ENCODE measurements around the gene NEK10. TPM values are rescaled to one million over a fixed set of nuclear protein-coding genes. Genes with fewer than 3 reads are reported as not detected.

Gene NEK10
- total RNA-seq, 1 experiment from 2014 or later = 0.66 TPM

DNA sequence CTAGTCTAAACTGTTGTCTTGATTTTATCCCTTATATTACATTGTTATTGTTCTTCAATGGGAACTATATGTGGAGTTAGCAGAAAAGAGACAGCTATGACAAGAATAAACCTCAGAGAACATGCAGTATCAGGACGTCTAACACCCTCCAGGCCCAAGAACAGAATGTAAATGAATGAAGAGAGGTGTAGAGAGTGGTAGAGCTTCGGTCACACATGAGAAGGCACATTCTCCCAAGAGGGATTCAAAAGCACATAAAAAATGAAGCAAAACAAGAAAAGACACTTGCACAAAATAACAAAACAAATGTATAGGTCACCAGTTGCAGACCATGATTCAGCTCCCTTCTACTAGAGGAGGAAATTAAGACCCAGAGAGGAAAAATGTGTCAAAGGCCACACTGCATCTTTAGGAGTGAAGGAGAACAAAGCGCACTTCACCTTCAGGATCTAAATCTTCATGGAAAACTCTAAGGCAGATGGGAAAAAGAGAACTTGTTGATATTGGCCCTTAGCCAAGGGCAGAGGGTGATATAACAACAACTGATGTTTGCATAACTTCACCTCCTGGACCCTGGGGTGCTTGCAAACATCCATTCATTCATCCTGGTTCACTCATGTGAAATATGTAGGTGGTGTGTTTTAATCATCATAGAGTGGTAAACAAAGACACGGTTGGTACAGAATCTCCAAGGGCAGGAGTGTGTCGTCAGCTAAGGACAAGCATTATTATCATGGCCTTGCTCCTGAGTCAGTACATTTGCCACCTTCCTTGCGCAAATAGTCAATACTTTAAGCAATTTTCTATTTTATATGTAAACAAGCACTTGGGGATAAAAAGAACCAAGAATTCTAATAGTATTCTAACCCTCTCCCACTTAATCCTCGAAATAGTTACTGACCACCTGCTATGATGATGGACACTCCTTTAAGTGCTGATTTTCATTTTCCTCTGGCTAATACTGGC, 8.8 kb downstream of the NEK10 start:
- Mint-ChIP-seq H3K27ac (no peak overlapping the region), H3K36me3 (ENCODE audit: insufficient read depth in 1 of 3, low read depth in 3 of 3) (peaks cover 0 to 2% (median 0%) of the 10 kb centered on the region in 3 experiments; a peak in 1 of 7 replicates), H3K4me1 (peaks cover 11 to 14% of the 10 kb centered on the region in 2 experiments), H3K9me3 (no peaks in the 10 kb centered on the region), H3K27me3 (ENCODE audit: low read depth) (no peaks in the 10 kb centered on the region), H3K4me3 (no peak overlapping the region)
- Histone ChIP-seq H3K23me2 (ENCODE audit: insufficient read length, low read depth, low read length, poor library complexity, severe bottlenecking) (no peaks in the 10 kb centered on the region), H4K8ac (replicated peaks; ENCODE audit: insufficient read length, low read depth, low read length) (no peak overlapping the region), H2AFZ (ENCODE audit: low read length) (no peak overlapping the region), H2BK12ac (ENCODE audit: insufficient read length, low read depth, low read length) (no peak overlapping the region), H3K79me1 (ENCODE audit: insufficient read depth, low read depth, low read length, poor library complexity, severe bottlenecking) (no peaks in the 10 kb centered on the region), H3K79me2 (ENCODE audit: insufficient read depth, low read length) (no peaks in the 10 kb centered on the region), H3K27me3 (ENCODE audit: insufficient read depth, low read length) (no peaks in the 10 kb centered on the region), H4K5ac (ENCODE audit: insufficient read length, low read depth, low read length) (no peak overlapping the region), H3K9me3 (ENCODE audit: control insufficient read depth, low read depth, low read length) (no peaks in the 10 kb centered on the region), H3K4me2 (ENCODE audit: insufficient read depth, insufficient read length, low read length) (no peak overlapping the region), H2BK15ac (ENCODE audit: low read depth, low read length) (no peak overlapping the region), H2BK5ac (ENCODE audit: insufficient read length, low read length) (no peak overlapping the region), H2AK5ac (ENCODE audit: insufficient read length, low read length) (no peak overlapping the region), H3K4me1 (ENCODE audit: insufficient read depth, low read length) (peaks cover 3% of the 10 kb centered on the region; the same call in 1 of the 2 replicates), H2BK120ac (ENCODE audit: low read depth, low read length, poor library complexity, severe bottlenecking) (no peak overlapping the region), H3K27ac (ENCODE audit: insufficient read length, low read depth, low read length) (no peak overlapping the region), H3T11ph (ENCODE audit: low read length) (no peak overlapping the region), H3K9ac (ENCODE audit: extremely low read depth, insufficient read length, low read length) (no peak overlapping the region), H3K56ac (ENCODE audit: insufficient read length, low read depth, low read length) (no peak overlapping the region), H3K18ac (ENCODE audit: insufficient read length, low read depth, low read length) (no peak overlapping the region), H4K20me1 (ENCODE audit: control insufficient read depth, insufficient read depth, insufficient read length) (no peaks in the 10 kb centered on the region), H4K91ac (ENCODE audit: insufficient read length, low read depth, low read length) (no peak overlapping the region), H3K4ac (ENCODE audit: low read depth, low read length) (no peak overlapping the region), H3K23ac (ENCODE audit: insufficient read length, low read depth, low read length) (no peak overlapping the region), H2BK20ac (ENCODE audit: low read depth, low read length, poor library complexity, severe bottlenecking) (no peak overlapping the region), H3K14ac (ENCODE audit: insufficient read depth, low read length) (no peak overlapping the region)
- no CpG with 5 or more reads among the region's 7 CpGs for WGBS (ENCODE audit: extremely low coverage, insufficient read length, low lambda C conversion rate)
- no peak for DNase-seq
- TF ChIP-seq CTCF (conservative IDR thresholded peaks at IDR 0.05) = no peak

Data from H9 (cell line).